Stimulated activated CD8-positive, alpha-beta memory T cell treated with anti-CD3 and anti-CD28 coated beads, Interleukin-12 subunit alpha, Interleukin-12 subunit beta, amount 100 ng/mL, for 1 hour (primary cell): Measurements from ENCODE around the gene OXTR.

Source experiments
- DNase-seq: peaks from one replicate; pipeline ENCODE4 v3.0.0-alpha.2; 2020; ENCODE audit warnings: low read depth

The OXTR gene

GRCh38 chr3:8709801-8710507 lies 59.5 kb downstream of the OXTR start:
- DNase-seq: no peak

- DNase-seq: no peak
Measured at GRCh38 chr3:8709287-8709686, 60.1 kb downstream of the OXTR start.

GRCh38 chr3:8705575-8705974 lies 63.8 kb downstream of the OXTR start:
- DNase-seq: no peak

GRCh38 chr3:8702560-8702959 lies 66.9 kb downstream of the OXTR start:
- DNase-seq: no peak
